Measurements from ENCODE around the gene NEXN. TPM values are rescaled to one million over a fixed set of nuclear protein-coding genes. Genes with fewer than 3 reads are reported as not detected.

The NEXN gene
- total RNA-seq, 1 experiment from 2014 or later = 0.15 TPM

- POLR2A ChIA-PET = no interaction called here
- Histone ChIP-seq H4K20me1 (ENCODE audit: insufficient read depth) (no peaks in the 10 kb centered on the region), H3K36me3 (ENCODE audit: control insufficient read depth in 1 of 2, insufficient read depth in 2 of 2, low read length in 2 of 2) (no peaks in the 10 kb centered on the region), H3K4me3 (replicated peaks in 1 of 2; ENCODE audit: low read depth in 1 of 2, low read length in 2 of 2) (no peak overlapping the region), H3K27ac (ENCODE audit: low read depth, low read length) (no peak overlapping the region), H3K27me3 (ENCODE audit: insufficient read depth, low read length) (no peaks in the 10 kb centered on the region), H3K4me1 (ENCODE audit: control insufficient read depth in 1 of 2, insufficient read depth in 2 of 2, low read length in 2 of 2) (no peaks in the 10 kb centered on the region), H3K9me3 (ENCODE audit: control insufficient read depth in 1 of 2, insufficient read depth in 1 of 2, low read depth in 1 of 2, low read length in 2 of 2) (no peaks in the 10 kb centered on the region), H2AFZ (ENCODE audit: low read depth, low read length, poor library complexity, severe bottlenecking) (no peak overlapping the region), H3K79me2 (ENCODE audit: insufficient read depth, low read length) (no peaks in the 10 kb centered on the region), H3K4me2 (ENCODE audit: low read length) (no peak overlapping the region), H3K9ac (ENCODE audit: low read length) (no peak overlapping the region), H3K9me2 (ENCODE audit: insufficient read depth) (no peaks in the 10 kb centered on the region)
- intact Hi-C loops (cut with micrococcal nuclease) = no loop called here
- no peak for TF ChIP-seq EZH2 (IDR thresholded peaks at IDR 0.05)
- no peak for TF ChIP-seq ZNF274 (IDR thresholded peaks at IDR 0.05; ENCODE audit: low read depth, low read length)
- no peak for TF ChIP-seq CEBPB (IDR thresholded peaks at IDR 0.05; ENCODE audit: low read depth)
- no peak for TF ChIP-seq YY1 (IDR thresholded peaks at IDR 0.05; ENCODE audit: extremely low read depth, insufficient replicate concordance, low read depth, low read length)
- TF ChIP-seq ZBTB33 (IDR thresholded peaks at IDR 0.05; ENCODE audit: extremely low read depth, insufficient replicate concordance, low read length) = no peak
- no peak for TF ChIP-seq ZFX (IDR thresholded peaks at IDR 0.05)
- TF ChIP-seq EGR1 (IDR thresholded peaks at IDR 0.05; ENCODE audit: low read depth) = no peak
- CTCF ChIA-PET = no interaction called here
- RAD21 ChIA-PET (ENCODE audit: low non-redundant PET in 1 of 2, low total read pairs in 2 of 2, uncharacterized antibody in 2 of 2, unreplicated experiment in 2 of 2) = no interaction called here
- BruUV-seq (replicated peaks) = no TSS peak
- ATAC-seq (0 out of 2 replicates have a peak, but pooled peaks have one; percentile 40), DNase-seq (ENCODE audit: low read depth, low spot score) (no peak)
Measured at GRCh38 chr1:77858725-77859124, 29.7 kb upstream of the NEXN start.

- no peaks in the 10 kb centered on the region for H3K9me2 ChIP-seq (ENCODE audit: insufficient read depth)
- no peaks in the 10 kb centered on the region for H3K79me2 ChIP-seq (ENCODE audit: insufficient read depth, low read length)
- no peaks in the 10 kb centered on the region for H3K27me3 ChIP-seq (ENCODE audit: insufficient read depth, low read length)
- H3K4me2 ChIP-seq (ENCODE audit: low read length) = no peak overlapping the region
- ChIA-PET CTCF (no interaction called here), POLR2A (no interaction called here), RAD21 (ENCODE audit: low non-redundant PET in 1 of 2, low total read pairs in 2 of 2, uncharacterized antibody in 2 of 2, unreplicated experiment in 2 of 2) (no interaction called here)
- no peaks in the 10 kb centered on the region for H3K4me1 ChIP-seq (ENCODE audit: control insufficient read depth in 1 of 2, insufficient read depth in 2 of 2, low read length in 2 of 2)
- no peak overlapping the region for H2AFZ ChIP-seq (ENCODE audit: low read depth, low read length, poor library complexity, severe bottlenecking)
- no peaks in the 10 kb centered on the region for H4K20me1 ChIP-seq (ENCODE audit: insufficient read depth)
- no peak for ATAC-seq
- H3K27ac ChIP-seq (ENCODE audit: low read depth, low read length) = no peak overlapping the region
- no peaks in the 10 kb centered on the region for H3K9me3 ChIP-seq (ENCODE audit: control insufficient read depth in 1 of 2, insufficient read depth in 1 of 2, low read depth in 1 of 2, low read length in 2 of 2)
- no peak overlapping the region for H3K4me3 ChIP-seq (replicated peaks in 1 of 2; ENCODE audit: low read depth in 1 of 2, low read length in 2 of 2)
- no peak overlapping the region for H3K9ac ChIP-seq (ENCODE audit: low read length)
- no TSS peak for BruUV-seq (replicated peaks)
- intact Hi-C loops (cut with micrococcal nuclease) = no loop called here
- TF ChIP-seq FOSL1 (IDR thresholded peaks at IDR 0.05; ENCODE audit: low read depth) (no peak), ZNF274 (IDR thresholded peaks at IDR 0.05; ENCODE audit: low read depth, low read length) (no peak), TCF7L2 (IDR thresholded peaks at IDR 0.05; ENCODE audit: borderline replicate concordance, extremely low read depth, insufficient read depth, insufficient read length) (no peak)
- no peak for DNase-seq (ENCODE audit: low read depth, low spot score)
- no peaks in the 10 kb centered on the region for H3K36me3 ChIP-seq (ENCODE audit: control insufficient read depth in 1 of 2, insufficient read depth in 2 of 2, low read length in 2 of 2)
Measured at GRCh38 chr1:77859248-77859647, 29.2 kb upstream of the NEXN start.
